GM18861 (cell line): ENCODE data around the gene PJA1.
A peak's percentile ranks its signal among the peaks of the same experiment; 100 is the strongest.

Experiments used
- ATAC-seq: cut with Tn5 transposase; IDR thresholded peaks from one replicate; pipeline ENCODE4 v1.9.1; 2021; ENCODE audit not compliant: unreplicated experiment

Gene PJA1

GRCh38 chrX:69165087-69165651 is at the start of gene PJA1:
PJA1 (minus strand) TSS chrX:69165453; CDS start chrX:69163073, 2,380 bp downstream.
- peak; percentile 65 for ATAC-seq

GRCh38 chrX:69214463-69214862 is 49.2 kb upstream of the PJA1 start:
- ATAC-seq: no peak

GRCh38 chrX:69211701-69212100 is 46.4 kb upstream of the PJA1 start:
- ATAC-seq: no peak

GRCh38 chrX:69210581-69210980 is 45.3 kb upstream of the PJA1 start:
- ATAC-seq: no peak

GRCh38 chrX:69207216-69207615 is 42.0 kb upstream of the PJA1 start:
- no peak for ATAC-seq

GRCh38 chrX:69203638-69204037 is 38.4 kb upstream of the PJA1 start:
- ATAC-seq: no peak

- ATAC-seq: no peak
These were observed 32.4 kb upstream of the PJA1 start for GRCh38 chrX:69197690-69198089.

GRCh38 chrX:69196666-69197065 is 31.4 kb upstream of the PJA1 start:
- ATAC-seq: no peak

- no peak for ATAC-seq
These were observed 30.6 kb upstream of the PJA1 start for GRCh38 chrX:69195810-69196209.

GRCh38 chrX:69195192-69195591 is 29.9 kb upstream of the PJA1 start:
- ATAC-seq: no peak

- ATAC-seq: no peak
These were observed 27.4 kb upstream of the PJA1 start for GRCh38 chrX:69192603-69193002.

GRCh38 chrX:69189576-69190371 is 24.5 kb upstream of the PJA1 start:
- no peak for ATAC-seq

GRCh38 chrX:69186651-69187050 is 21.4 kb upstream of the PJA1 start:
- ATAC-seq: no peak

- ATAC-seq: no peak
These were observed 20.6 kb upstream of the PJA1 start for GRCh38 chrX:69185886-69186285.

- no peak for ATAC-seq
These were observed 19.9 kb upstream of the PJA1 start for GRCh38 chrX:69185141-69185540.

- ATAC-seq: no peak
These were observed 17.6 kb upstream of the PJA1 start for GRCh38 chrX:69182818-69183380.

- no peak for ATAC-seq
These were observed 14.2 kb upstream of the PJA1 start for GRCh38 chrX:69179380-69179911.

- ATAC-seq: no peak
These were observed 13.3 kb upstream of the PJA1 start for GRCh38 chrX:69178592-69178991.

GRCh38 chrX:69177511-69178162 is 12.4 kb upstream of the PJA1 start:
- ATAC-seq: no peak

GRCh38 chrX:69176053-69176452 is 10.8 kb upstream of the PJA1 start:
- no peak for ATAC-seq

- no peak for ATAC-seq
These were observed 8.7 kb upstream of the PJA1 start for GRCh38 chrX:69173906-69174305.

GRCh38 chrX:69172937-69173336 is 7.7 kb upstream of the PJA1 start:
- ATAC-seq: no peak
